ENCODE data around the gene CDC16.
"Not testable (repeated sequence)": the region's sequence is repeated elsewhere in the genome, so short reads cannot be mapped to it uniquely, and the experiment has no call there.

Gene CDC16

DNA sequence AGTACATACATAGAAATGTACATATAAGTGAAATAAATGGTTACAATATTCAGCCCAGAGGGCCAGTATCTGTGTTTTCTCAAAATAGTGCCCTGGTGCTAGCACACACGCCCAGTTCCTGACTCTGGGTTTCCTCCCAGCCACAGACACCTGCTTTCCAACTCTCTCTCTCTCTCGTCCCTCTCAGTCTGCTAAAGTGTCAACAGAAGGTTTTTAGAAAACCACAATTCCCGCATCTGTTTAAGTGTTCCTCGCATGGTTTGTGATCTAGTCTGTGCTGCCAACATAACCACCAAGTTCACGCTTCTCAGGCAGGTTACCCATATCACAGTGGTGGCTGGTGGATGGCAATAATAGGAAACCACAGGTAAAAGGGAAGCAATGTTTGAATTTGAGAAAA is 28.9 kb downstream of the CDC16 start:
- DNase-seq (ENCODE audit: low read depth) = no peak

DNA sequence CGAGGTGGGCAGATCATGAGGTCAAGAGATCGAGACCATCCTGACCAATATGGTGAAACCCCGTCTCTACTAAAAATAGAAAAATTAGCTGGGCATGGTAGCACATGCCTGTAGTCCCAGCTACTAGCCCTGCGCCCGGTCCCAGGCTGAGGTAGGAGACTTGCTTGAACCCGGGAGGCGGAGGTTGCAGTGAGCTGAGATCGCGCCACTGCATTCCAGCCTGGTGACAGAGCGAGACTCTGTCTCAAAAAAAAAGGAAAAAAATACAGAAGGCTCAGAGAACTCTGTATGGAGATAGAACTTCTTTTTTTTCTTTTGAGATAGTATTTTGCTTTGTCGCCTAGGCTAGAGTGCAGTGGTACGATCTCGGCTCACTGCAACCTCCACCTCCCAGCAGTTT is 29.6 kb downstream of the CDC16 start:
- DNase-seq (ENCODE audit: low read depth) = not testable (repeated sequence)

DNA sequence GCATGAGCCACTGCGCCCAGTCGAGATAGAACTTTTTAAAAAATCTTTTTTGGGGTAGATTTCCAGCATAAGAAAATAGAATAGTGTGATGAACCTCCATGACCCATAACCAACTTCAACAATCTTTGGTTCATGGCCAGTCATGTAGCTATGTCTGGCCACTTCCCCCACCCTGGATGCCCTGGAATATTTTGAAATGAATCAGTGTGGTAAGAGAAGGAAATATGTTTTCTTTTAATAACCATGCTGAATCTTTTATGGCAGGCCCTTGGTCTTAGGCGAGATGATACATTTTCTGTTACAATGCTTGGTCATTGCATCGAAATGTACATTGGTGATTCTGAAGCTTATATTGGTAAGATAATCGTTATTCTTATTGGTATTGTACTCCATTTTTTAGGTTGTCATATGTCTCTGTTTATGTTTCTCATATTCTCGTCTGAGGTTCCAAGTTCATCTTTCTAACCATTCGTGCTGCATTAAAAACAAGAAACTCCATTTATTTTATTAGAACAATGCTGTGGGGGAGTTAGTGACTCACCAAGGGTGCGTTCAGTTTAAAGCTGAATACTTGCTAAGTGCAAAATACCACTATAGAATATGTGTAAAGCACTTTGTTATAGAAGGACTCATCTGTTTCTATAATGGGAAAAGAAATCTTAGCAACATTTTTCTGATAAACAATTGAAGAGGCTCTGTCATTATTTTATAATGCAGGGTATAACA is 30.4 kb downstream of the CDC16 start:
- DNase-seq (ENCODE audit: low read depth) = no peak

DNA sequence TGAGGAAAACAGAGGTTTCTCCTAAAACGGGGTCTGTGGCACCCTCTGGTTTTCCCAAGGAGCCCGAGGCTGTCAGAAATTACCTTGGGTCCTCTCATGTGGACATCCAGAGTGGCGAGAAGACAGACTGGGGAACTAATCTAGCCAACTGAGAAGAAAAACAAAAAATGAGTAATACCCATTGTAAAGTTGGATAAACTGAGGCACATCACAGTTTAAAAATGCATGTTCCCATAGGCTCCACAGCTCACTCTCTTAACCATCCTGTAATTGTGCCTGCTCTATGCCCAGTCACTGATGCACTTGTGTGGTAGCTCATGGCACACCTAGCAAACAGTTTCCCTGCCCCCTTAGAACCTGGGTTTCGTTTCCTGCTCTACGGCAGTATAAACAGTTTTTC is 31.5 kb downstream of the CDC16 start:
- no peak for DNase-seq (ENCODE audit: low read depth)

DNA sequence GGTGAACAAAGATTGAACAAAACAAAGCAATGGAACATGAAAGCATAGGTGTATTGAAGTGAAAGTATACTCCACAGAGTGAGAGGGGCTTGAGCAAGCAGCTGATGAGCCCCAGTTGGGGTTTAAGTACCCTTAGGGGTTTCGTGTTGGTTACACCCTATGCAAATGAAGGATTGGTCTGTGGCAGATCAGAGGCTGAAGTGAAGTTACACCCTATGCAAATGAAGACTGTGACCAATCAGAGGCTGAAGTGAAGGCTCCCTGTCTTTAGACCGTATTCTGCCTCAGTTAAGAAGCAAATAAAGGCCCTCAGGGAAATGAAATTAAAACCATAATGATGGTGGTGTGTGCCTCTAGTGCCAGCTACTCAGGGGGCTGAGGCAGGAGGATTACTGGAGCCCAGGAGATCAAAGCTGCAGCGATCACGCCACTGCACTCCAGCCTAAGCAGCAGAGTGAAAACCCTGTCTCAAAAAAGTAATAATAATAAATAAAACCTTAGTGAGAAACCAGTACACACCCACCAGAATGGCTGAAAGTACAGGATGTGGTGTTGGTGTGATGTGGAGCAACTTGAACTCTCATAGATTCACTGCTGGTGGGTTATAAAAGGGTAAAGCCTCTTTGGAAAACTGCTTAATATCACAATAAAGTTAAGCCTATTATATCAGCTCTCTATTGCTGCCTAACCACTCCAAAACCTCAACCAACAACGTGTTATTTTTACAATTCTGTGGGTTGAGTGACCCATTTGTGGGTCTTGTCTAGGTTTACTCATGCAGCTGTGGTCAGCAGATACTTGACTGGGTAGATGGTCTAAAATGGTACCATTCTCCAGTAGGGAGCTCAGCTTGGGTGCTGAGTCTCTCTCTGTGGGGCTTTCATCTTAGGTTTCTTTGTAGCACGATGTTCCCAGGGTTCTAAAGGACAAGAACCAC is 33.9 kb downstream of the CDC16 start:
- DNase-seq (ENCODE audit: low read depth) = no peak

DNA sequence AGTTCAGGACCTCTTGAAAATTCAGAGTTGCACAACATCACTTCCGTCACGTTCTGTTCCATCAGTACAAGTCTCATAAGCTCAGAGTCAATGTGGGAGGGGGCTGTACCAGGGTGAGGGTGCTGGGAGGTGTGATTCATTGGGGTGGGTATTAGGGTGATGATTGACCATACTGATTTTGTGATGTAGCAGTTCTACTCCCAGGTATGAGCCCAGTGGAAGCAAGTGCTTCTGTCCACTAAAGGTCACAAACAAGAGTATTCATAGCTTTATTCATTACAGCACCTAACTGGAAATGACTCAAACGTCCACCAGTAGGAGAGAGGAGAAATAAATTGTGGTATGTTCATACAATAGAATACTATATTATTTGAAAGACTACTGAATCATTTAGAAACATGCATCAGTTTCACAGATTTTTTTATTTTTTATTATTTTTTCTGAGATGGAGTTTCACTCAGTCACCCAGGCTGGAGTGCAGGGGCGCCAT is 34.6 kb downstream of the CDC16 start:
- no peak for DNase-seq (ENCODE audit: low read depth)

DNA sequence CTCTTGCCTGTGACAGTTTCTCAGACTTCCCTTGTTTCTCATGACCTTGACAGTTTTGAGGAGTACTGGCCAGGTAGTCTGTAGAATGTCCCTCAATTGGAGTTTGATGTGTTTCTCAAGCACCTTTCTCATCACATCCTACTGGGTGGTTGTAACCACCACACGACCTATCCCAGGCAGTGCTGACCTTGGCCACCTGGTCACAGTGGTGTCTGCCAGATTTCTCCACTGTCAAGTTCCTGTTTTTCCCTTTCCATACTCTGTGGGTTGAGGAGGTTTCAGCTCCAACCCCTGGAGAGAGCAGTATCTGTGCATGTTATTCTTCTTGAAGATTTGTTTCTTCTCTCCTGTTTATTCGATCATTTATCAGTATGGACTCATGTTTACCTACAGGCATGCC is 38.3 kb downstream of the CDC16 start:
- no peak for DNase-seq (ENCODE audit: low read depth)

DNA sequence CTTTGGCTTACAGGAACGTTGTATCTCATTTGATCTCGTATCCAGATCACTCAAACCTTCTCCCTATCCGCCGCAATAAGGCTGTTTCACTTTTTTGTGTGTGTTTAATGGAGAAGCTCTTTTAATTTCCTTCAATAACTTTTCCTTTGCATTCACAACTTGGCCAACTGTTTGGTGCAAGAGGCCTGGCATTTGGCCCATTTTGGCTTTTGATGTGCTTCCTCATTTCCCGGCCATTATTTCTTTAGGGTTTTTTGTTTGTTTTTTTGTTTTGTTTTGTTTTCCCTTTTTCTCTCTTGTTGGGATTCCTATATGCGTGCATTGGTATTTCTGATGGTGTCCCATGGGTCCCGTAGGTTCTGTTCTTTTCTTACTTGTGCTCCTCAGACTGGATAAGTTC is 40.6 kb downstream of the CDC16 start:
- no peak for DNase-seq (ENCODE audit: low read depth)

DNA sequence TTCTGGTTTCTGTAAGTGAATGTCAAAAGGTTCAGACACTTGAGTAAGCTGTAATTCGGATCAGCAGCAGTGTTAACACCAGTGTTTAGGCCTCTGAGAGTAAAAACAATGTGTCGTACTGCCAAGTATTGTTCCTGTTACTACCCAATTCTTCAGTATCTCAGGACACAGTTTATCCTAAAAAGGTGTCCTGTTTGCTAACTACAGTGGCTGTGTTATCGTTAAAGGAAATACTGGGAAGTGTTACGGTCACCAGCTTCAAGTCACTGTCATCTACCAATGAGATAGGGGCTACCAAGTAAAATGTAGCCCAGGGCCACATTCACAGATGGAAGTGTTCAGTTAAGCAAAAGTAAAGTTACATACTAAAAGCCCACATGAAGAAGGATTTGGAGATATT is 44.4 kb downstream of the CDC16 start:
- no peak for DNase-seq (ENCODE audit: low read depth)

DNA sequence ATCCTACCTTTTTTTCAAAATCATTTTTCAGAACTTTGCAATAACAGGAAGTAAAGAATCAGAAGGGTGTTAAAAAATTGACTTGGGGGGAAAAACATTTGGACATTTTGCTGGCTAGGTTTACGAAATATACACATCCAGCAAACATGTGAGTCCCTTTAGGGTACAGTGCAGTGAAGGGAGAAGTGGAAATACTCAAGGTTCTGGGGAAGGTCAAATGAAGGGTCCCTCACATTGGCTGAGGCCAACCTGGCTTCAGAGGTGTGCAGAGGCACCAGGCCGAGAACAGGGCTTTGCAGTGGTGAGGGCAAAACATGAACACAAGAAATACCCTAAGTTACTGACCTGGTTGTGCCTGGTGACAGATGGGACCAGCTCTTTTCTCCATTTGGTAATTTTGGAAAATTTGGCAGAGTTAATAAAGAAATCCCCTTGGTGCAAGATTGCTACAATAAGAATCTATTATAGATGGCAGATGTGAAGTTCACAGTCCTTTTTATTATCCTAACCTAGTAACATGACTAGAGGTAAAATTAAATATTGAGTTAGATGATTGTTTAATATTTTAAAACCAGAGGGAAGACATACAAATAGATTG is 45.2 kb downstream of the CDC16 start:
- DNase-seq (ENCODE audit: low read depth) = no peak

DNA sequence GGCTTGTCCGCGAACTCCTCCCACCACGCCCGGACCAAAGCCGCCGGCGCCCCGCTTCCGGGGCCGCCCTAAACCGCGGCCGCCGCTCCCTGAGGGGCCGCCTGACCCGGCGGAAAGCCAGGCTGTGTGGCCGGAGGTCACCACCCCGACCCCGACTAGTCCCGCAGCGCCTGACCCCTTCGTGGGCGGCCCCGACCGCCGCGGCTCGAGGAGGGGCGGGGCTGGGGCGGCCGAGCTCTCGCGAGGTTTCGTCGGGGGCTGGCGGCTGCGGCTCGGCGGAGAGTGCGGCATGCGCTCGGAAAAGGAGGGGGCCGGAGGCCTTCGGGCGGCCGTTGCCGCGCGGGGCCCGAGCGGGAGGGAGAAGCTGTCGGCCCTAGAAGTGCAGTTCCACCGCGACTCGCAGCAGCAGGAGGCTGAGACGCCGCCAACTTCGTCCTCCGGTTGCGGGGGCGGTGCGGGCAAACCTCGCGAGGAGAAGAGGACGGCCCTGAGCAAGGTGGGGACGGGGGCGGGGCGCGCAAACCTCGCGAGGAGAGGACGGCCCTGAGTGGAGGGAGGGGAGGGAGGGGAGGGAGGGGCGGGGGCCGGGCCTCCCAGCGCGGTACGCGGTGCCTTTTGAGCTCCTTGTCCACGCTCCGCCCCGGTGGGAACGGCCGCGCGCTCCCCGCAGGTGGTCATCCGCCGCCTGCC is 46.8 kb downstream of the CDC16 start, which contains the start of gene UPF3A:
Gene UPF3A, plus strand, starts transcription at position 251 of the 690 bp plus-strand sequence. Its CDS starts 39 bp downstream, at position 290.
- peak; percentile 73 for DNase-seq (ENCODE audit: low read depth)

DNA sequence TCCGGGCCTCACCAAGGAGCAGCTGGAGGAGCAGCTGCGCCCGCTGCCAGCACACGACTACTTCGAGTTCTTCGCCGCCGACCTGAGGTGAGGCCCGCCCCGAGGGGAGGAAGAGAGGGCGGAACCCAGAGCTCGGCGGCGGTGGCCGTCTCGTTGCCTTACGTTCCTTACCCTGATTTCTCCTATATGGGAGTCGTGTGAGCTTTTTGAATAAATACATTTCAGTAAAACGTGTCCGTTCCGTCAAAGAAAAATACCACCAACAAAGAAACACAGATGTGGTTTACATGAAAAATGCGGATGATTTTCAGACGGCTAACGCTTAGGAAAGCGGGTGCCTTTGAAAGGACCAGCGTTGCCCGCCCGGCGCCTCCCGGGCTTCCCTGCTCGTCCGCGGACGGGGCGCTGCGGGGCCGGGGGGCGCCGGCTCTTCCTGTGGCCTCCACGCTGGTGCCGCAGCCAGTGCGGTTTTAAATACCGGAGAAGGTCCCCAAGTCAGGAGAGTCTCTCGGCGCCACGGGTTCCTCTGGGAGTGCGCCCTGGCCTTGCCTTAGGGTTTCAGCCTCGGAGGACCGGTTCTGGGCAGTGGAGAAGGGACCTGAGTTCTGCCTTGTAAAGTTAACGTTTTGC is 47.5 kb downstream of the CDC16 start:
- peak; percentile 6 for DNase-seq (ENCODE audit: low read depth)

DNA sequence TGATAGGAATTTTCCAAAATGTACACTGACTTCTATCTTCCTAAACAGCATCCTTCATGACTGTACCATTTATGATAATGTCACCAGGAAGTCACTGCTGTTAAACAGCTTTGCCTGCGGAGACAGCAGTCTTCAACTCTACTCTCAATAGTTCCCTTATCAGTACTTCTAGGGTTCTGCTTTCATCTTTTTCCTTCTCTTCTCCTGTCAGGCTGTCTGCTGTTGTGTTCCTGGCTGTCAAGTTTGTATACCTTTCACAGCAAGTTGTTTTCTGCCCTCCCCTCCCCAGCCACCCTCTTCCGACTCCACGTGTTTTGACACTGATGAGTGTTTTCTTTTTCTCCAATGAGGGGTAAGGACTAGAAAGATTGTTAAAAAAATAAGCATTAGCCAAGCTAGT is 48.9 kb downstream of the CDC16 start:
- DNase-seq (ENCODE audit: low read depth) = no peak

DNA sequence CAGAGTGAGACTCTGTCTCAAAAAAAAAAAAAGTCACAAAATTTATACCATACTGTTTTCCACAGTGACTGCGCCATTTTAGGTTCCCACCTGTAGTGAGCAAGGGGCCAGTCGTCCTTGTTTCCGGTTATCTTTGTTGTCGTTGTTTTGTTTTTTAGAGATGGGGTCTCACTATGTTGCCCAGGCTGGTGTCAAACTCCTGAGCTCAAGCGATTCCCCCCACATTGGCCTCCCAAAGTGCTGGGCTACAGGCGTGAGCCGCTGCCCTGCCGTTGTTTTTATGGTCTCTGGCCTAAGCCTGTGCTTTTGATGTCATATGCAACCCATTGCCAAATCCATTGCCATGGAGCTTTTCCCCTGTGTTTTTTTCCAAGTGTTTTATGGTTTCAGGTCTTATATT is 50.0 kb downstream of the CDC16 start:
- no peak for DNase-seq (ENCODE audit: low read depth)

DNA sequence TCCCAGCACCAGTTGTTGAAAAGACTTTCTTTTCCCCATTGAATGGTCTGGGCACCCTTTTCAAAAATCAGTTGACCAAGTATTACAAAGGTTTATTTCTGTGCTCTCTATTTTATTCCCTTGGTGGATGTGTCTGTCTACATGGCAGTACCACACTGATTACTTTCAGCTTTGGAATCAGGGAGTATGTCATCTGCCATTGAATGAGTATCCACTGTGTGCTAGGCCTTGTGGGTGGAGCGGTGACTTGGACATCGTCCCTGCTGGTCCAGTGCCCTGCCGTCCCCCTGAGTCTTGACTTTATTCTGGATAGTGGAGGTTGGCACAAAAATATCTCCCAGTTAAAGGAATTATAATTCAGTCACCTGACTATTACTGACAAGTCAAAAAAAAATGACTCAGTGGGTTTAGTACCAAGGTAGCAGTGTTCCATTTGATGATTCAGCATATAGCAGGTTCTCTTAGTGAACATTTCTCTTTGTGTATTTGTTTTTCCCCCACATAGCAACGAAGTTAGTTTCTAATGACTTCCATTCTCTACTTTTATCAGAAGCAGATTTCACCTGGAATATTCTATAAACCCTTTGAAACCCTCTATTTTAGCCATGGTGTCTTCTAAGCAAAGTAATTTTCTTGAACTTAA is 50.6 kb downstream of the CDC16 start:
- no peak for DNase-seq (ENCODE audit: low read depth)

DNA sequence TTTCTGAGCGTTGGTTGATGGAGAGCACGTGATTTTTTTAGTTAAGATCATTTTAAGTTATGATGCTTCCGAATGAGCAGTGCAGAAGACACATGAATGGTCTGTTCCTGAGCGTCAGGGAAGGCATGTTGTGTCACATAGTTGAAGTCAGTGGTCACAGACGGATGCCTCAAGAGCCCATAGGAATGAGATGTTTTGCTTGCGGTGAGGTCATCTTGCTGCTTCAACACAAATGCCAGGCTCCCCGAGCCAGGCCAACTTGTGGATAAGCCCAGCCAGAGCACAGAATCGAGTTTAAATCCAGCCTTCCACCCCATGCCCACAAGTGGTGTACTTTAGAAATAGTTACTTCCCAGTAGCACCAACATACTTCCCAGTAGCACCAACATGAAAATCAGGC is 52.1 kb downstream of the CDC16 start:
- no peak for DNase-seq (ENCODE audit: low read depth)

DNA sequence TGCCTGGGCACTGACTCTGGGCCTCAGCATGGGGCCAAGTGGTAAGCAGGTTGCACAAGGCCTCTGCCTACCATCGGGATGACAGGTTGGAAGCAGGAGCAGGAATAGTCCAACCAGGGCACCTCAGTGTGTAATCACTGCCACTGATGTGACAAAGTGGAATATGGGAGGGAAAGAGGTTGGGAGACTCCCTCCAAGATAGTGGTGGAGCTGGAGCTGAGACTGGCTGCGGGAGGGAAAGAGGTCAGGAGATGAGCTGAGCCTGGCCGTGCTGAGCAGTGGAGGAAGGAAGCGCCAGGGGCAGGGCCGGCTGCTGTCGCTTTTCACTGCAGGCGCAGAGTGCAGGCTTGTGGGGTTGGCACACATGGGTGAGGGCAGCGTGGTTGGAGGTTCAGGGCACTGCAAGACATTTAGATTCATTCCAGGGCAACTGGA is 53.5 kb downstream of the CDC16 start:
- no peak for DNase-seq (ENCODE audit: low read depth)

DNA sequence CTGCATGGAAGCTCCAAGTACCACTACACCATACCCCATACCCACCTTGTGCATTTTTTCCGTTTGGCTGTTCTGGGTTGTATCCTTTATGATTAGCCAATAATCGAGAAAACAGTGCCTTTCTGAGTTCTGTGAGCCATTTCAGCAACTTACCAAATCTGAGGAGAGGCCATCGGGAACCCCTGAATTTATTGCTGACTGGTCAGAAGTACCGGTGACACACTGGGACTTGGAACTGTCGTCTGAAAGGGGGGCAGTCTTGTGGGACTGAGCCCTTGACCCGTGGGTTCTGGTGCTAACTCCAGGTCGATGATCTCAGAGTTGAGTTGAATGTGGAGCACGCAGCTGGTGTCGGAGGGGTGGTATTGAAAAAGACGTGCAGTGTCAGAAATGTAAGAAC is 61.8 kb downstream of the CDC16 start:
- DNase-seq (ENCODE audit: low read depth) = no peak

DNA sequence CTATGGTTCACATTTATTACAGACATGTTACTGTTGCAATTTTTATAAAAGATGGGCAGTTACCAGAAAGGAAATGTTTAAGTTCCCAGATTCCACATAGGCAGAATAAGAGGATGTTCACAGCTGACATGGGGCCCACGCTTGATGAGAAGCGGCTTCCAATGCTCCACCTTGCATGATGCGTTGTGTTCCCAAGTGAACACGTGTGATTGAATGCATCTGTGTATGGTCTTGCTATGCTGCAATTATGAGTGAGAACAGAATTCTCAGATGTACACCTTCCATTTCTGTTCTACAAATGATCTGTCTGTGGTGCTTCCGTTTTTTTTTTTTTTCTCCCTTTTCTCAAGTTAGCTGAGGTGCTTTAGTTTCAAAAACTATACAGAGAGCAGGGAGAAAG is 62.2 kb downstream of the CDC16 start:
- no peak for DNase-seq (ENCODE audit: low read depth)

DNA sequence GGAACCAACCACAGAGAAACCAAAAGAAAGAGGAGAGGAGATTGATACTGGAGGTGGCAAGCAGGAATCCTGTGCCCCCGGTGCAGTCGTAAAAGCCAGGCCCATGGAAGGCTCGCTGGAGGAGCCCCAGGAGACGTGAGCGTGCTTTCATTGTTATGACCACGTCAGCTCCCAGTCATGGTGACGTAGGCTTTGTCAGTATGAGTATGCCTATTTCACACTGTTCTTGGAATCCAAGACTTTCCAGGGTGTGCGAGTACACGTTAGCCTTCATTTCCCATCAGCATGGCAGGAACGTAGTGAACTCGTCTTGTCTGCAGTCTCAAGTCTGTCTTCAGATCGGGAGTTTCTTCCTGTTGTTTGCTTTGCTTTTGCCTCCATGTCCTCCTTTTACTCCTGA is 64.2 kb downstream of the CDC16 start:
- DNase-seq (ENCODE audit: low read depth) = no peak
